PC-9 (cell line): Measurements from ENCODE around the gene DNAJB13.

ENCODE experiments used
- EZH2 ChIP-seq: fragments of 200-600 bp; sonication (generic); IDR thresholded peaks from 2 replicates; pipeline ENCODE4 v1.8.0; 2017; ENCODE audit warnings: antibody characterized with exemption, low read depth
- TF ChIP-seq, protein P1 (sequence below): fragments of 200-600 bp; sonication (generic); conservative IDR thresholded peaks from 2 replicates; pipeline ENCODE4 v1.6.1; 2017; ENCODE audit warnings: mixed run types, antibody characterized with exemption, mild to moderate bottlenecking, moderate library complexity

DNA sequence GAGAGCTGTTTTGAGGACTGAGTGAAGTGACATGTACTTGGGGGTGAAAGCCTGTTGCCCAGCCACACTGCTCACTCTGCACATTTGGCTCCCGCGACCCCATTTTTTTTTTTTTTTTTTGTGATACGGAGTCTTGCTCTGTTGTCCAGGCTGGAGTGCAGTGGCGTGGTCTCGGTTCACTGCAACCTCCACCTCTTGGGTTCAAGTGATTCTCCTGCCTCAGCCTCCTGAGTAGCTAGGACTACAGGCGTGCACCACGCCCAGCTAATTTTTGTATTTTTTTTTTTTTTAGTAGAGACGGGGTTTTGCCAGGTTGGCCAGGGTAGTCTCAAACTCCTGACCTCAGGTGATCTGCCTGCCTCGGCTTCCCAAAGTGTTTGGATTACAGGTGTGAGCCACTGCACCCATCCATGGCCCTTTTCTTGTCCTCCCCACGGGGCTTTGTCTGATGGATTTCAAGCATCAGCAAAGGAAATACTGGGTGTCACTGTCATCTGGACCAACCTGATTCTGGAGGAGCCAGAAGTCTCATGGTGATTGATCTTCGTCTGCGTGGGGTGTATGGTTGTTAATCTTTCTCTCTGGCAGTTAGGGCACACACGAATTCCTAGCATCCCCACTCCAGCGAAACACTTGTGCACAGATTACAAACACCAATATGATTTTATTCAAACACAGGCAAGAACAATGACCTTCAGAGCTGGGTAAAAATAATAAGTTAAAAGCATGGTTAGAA, 61.4 kb downstream of the DNAJB13 start:
- TF ChIP-seq, protein P1, sequence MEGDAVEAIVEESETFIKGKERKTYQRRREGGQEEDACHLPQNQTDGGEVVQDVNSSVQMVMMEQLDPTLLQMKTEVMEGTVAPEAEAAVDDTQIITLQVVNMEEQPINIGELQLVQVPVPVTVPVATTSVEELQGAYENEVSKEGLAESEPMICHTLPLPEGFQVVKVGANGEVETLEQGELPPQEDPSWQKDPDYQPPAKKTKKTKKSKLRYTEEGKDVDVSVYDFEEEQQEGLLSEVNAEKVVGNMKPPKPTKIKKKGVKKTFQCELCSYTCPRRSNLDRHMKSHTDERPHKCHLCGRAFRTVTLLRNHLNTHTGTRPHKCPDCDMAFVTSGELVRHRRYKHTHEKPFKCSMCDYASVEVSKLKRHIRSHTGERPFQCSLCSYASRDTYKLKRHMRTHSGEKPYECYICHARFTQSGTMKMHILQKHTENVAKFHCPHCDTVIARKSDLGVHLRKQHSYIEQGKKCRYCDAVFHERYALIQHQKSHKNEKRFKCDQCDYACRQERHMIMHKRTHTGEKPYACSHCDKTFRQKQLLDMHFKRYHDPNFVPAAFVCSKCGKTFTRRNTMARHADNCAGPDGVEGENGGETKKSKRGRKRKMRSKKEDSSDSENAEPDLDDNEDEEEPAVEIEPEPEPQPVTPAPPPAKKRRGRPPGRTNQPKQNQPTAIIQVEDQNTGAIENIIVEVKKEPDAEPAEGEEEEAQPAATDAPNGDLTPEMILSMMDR = no peak
- TF ChIP-seq EZH2 = no peak
